Epithelial cell of prostate (primary cell): ENCODE results near the gene APRT.
"Not testable (repeated sequence)": the region's sequence is repeated elsewhere in the genome, so short reads cannot be mapped to it uniquely, and the experiment has no call there.

ENCODE experiments used
- DNase-seq: peaks from one replicate; pipeline ENCODE4 v3.0.0-alpha.2; 2011; ENCODE audit warnings: low read depth, low spot score
- H3K27ac ChIP-seq: fragments of 450-650 bp; 2 replicates; pipeline ENCODE4 v1.5.1; 2017; ENCODE audit warnings: mild to moderate bottlenecking

APRT gene

DNA sequence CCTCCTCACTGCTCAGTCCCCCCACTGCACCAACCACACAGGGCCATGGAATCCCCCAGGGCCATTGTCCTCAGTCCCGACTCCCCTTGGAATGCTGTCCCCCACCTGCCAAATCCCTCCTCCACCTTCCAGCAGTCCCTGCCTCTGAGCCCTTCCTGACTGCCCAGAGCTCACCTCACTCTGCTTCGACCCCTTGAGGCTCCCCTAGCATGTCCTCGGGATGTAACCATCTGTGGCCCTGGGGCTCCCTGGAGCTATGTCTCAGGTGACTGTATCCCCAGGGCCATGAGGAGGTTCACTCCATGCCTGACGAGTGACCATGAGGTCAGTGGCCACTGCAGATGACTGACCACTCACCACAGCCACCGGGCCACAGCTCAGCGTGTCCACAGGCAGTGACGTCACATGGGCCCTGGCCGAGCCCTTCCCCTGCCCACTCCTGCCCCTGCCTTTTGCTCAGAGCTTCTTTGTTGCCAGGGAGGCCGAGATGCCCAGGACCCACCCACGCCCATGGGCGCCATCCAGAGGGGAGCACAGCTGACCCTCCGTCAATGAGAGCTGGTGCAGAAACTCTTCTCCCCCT lies 19.0 kb downstream of the APRT start:
- no peak overlapping the region for H3K27ac ChIP-seq
- DNase-seq, result no peak

DNA sequence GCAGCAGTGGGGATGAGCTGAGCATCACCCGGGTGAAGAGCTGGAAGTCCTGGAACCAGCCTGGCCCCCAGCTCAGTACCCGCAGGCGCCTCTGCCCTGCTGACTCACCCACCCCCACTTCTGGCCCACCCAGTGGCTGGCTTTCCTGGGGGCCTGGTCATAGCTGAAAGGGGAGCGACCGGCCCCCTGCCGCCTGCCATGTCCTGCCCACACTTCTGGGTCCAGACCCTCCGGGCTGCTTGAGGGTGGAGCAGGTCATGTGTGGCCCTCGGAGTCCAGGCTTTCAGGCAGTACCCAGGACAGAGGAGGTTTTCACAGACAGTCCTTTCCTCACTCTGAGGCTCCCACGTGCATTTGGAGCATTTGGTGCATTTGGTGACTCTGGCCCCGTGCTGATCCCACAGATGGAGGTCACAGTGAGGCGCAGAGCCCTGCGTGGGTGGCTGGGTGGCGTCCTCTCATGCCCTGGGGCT lies 19.6 kb downstream of the APRT start:
- H3K27ac ChIP-seq, result no peak overlapping the region
- DNase-seq, result no peak

DNA sequence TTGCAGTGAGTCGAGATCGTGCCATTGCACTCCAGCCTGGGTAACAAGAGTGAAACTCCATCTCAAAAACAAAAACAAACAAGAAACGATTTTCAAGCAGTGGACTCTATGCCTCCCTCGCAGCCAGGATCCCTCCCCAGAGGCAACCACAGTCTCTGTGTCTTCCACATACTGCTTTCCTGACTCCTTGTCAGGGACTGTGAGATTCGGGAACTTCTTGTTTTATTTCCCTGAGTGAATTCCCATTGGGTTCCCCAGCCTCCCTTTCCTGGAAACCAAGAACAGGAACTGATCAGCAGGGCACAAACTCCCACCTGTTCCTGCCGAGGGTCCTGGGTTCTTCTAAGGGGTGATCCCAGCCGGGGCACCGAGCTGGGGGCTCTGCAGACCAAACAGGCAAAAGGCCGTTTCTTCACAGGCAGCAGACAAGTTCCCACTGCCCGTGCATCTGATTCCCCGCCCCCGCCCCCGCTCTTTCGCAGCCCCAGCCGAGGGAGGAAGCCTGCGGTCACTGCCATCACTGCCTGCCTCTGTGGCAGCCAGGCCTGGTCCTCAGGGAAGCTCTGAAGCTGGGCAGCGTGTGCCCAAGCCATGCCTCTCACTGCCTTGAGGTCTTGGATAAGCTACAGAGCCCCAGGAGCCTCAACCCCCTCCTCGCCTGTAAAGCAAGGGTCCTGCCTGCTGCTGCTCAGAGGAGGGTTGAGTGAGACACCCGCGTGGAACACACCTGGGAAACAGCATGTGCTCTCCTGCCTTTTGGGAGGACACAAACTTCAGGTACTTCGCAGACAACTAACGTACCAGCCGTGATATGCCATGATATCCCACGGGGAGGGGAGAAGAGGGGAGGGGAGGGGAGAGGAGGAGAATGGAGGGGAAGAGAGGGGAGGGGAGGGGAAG lies 21.2 kb downstream of the APRT start:
- no peak for DNase-seq
- H3K27ac ChIP-seq, result no peak overlapping the region

DNA sequence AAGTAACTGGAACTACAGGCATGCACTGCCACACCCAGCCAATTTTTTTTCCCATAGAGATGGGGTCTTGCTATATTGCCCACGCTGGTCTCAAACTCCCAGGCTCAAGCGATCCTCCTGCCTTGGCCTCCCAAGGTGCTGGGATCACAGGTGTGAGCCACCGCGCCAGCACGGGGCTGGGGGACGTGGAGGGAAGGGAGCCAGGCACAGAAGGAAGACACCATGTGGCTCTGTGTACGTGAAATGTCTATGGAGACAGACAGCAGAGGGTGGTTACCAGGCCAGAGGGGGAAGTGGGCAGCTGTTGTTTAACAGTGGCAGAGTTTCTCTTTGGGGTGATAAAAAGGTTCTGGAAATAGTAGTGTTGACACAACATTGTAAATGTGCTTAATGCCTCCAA lies 22.1 kb downstream of the APRT start:
- DNase-seq, result no peak
- no peak overlapping the region for H3K27ac ChIP-seq

DNA sequence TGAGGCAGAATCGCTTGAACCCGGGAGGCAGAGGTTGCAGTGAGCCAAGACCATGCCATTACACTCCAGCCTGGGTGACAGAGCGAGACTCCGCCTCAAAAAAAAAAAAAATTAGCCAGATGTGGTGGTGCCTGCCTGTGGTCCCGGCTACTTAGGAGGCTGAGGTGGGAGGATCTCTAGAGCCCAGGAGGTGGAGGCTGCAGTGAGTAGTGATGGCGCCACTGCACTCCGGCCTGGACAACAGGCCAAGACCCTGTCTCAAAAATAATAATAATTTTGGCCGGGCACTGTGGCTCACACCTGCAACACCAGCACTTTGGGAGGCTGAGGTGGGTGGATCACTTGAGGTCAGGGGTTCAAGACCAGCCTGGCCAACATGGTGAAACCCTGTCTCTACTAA lies 23.0 kb downstream of the APRT start:
- H3K27ac ChIP-seq, DNase-seq: not testable (repeated sequence)

DNA sequence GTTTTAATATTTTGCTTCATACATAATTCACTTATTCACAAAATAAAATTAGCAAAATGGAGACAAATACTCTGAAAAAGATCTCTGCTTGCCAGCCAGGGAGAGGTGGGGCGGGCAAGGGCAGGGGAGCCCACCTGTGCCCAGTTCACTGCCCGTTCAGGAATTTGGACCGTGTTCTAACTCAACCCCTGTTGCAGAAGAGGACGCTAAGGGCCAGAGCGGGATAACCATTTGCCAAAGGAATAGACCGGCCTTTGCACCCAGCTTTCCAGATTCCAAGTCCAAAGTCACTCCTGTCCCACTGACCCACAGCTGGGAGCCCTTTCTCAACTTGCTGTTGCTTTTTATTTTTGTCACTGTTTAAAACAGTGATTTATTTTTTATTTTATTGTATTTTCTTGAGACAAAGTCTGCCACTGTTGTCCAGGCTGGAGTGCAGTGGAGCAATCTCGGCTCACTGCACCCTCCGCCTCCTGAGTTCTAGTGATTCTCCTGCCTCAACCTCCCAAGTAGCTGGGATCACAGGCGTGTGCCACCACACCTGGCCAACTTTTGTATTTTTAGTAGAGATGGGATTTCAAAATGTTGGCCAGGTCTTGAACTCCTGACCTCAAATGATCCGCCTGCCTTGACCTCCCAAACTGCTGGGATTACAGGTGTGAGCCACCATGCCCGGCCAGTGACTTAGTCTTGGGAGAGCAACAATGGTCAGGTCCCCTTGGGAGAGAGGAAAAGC lies 24.0 kb downstream of the APRT start:
- H3K27ac ChIP-seq, result no peak overlapping the region

DNA sequence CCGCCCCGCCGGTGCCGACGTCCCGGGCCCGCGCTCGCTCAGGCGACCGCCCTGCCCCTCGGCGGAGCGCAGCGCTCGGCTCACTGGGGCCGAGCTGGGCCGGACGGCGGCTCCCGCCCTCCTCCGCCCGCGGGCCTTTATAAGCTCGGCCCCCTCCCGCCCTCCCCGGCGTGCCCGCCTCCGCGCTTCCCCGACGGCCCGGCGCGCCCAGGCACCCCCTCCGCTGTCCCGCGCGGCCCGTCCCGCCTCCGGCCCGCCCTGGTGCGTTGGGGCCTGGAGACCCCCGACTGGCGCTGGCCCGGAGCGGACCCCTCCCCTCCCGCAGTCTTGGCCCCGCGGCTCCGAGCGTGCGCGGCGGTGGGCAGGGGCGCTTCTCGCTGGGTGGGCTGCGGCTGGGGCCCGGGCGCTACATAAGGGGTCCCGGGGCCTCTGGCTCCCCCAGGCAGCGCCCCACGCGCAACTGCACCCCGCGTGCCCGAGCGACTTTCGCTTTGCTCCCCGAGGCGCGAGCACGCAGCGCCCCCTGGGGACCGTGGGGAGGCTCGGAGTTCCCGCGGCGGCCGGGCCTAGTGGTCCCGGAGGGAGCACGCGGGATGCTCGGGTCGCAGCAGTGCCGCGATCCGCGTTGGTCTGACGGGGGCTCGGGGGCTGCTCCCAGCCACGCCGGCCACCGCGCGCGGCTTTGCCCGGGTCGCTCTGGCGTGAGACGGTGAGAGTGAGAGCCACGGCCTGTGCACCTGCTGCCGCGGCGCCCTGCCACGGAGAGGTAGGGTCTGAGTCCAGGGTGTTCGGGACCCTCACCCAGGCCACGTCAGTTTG lies 26.4 kb downstream of the APRT start, which contains the start of gene PIEZO1:
TSS of gene PIEZO1 (minus strand) at position 115 of the 819 bp plus-strand sequence. CDS start 256 bp downstream, outside the sequence.
- peak within 1 kb of the TSS; percentile 94 for H3K27ac ChIP-seq
- no peak for DNase-seq

More for the DNA sequence above, 24.0 kb downstream of the APRT start:
- no peak for DNase-seq

DNA sequence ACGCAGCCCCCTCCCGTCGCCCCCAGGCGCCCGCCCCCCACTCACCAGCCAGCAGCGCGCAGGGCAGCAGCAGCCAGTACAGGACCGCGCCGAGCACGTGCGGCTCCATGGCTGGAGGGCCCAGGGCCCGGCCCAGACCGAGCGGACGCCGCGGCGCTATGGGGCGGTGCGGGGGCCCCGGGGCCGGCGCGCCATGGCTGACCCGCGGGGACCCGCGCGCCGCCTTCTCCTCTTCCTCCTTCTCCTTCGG lies 26.9 kb downstream of the APRT start:
- peak overlapping the region; percentile 94 for H3K27ac ChIP-seq
- no peak for DNase-seq

DNA sequence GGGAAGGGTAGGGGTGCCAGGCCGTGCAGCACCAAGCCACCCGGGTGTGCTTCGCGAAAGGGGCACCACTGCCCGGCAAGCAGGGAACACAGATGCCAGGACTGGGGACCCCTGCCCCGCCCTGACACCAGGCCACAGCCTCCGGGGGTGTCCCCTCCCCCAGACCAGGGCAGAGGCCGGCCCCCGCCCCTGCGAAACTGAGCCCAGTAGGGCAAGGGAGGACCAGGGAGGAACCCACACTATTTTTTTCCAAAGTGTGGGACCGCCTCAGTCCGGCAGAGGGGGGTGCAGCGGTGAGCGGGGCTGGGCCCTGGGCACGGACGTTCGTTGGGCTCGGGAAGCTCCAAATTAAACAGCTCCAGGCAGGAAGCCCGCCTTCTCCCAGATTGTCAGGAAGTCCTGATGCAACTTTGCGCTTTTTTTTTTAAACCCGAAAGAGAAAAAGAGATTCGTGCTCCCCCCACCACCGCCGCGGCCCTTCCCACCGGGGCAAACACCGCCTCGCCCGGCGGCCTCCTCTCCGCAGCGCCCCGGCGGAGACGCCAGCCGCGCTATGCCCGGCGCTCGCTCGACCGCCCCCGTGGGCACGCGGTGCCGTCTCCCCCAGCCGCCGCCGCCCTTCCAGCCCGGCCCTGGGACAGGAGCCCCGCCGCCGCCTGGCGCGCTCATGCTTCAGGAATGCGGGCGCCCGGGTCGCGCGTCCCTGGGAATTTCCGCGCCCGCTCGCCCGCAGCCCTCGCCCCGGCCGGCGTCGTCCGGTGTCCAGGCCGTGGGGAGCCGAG lies 27.5 kb downstream of the APRT start:
- no peak for DNase-seq
- peak overlapping the region; percentile 94 for H3K27ac ChIP-seq

DNA sequence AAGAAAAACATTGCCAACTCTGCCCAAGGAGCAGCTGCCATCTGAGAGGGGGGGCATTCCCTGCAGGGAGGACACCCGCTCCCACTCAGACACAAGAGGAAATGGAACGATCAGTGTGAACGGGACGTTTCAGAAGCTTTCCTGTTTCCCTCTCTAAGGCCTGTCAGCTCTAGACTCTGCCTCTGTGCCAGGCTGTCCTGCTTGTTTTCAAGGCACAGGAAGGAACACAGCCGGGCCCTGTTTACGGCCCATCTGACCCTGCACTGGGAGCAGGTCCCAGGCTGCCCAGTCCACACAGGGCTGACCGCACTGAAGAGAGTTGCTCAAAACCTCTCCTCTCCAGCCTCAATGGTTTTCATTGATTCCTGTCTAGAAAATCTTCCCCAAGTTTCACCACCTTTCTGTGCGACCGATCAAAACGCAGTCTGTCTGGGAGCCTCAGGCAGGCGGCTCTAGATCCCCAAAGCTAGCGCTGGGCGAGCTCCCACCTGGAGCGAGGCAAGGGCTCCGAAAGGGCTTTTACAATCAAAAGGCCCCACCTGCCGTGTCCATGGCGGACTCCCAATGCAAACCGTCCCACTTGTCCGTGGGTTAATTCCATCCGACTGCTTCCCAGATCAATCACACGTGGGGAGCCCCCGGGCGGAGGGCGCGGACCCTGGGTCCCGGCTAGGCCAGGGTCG lies 28.2 kb downstream of the APRT start:
- DNase-seq, result no peak

DNA sequence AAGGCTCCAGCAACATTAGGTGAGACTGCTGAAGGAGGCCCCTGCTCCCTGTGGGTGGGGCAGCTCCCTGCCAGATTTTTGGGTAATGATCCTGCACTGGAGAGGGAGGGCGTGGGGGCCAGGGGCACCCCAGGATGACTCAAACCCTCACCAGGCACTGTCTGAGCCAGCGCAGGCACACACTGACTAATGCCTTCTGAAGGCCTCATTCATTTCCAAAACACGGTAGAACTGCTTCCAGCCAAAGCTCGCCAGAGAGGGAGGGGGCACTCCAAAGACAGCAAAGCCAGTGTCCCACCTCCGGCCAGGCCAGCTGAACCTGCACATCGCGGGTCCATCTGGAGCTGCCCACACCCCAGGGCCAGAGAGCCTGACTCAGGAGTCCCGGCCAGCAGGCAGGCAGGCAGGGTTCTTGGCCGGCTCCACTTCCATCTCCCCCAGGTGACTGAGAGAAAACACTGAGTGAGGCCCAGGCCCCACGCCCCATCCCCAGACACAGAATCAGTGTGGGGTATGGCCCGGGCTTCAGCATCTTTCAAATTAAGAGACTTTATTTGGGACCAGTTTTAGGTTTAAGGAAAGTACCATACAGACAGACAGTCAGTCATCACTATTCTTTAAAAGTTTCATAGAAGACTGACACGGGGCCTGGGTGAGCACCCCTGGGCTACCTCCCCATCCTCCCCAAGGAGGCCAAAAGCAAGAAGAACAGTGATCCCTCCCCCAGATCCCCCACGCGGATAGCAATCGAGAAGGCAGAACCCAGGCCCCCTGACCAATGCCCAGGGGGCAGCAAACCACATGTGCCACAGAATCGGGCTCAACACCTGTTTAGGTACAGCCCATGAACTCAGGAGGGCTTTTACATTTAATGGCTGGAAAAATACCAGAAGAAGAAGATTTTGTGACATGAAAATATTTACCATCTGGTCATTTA lies 29.0 kb downstream of the APRT start:
- DNase-seq, result peak; percentile 60
- H3K27ac ChIP-seq, result peak overlapping the region; percentile 94

More for the DNA sequence above, 28.2 kb downstream of the APRT start:
- peak overlapping the region; percentile 94 for H3K27ac ChIP-seq

DNA sequence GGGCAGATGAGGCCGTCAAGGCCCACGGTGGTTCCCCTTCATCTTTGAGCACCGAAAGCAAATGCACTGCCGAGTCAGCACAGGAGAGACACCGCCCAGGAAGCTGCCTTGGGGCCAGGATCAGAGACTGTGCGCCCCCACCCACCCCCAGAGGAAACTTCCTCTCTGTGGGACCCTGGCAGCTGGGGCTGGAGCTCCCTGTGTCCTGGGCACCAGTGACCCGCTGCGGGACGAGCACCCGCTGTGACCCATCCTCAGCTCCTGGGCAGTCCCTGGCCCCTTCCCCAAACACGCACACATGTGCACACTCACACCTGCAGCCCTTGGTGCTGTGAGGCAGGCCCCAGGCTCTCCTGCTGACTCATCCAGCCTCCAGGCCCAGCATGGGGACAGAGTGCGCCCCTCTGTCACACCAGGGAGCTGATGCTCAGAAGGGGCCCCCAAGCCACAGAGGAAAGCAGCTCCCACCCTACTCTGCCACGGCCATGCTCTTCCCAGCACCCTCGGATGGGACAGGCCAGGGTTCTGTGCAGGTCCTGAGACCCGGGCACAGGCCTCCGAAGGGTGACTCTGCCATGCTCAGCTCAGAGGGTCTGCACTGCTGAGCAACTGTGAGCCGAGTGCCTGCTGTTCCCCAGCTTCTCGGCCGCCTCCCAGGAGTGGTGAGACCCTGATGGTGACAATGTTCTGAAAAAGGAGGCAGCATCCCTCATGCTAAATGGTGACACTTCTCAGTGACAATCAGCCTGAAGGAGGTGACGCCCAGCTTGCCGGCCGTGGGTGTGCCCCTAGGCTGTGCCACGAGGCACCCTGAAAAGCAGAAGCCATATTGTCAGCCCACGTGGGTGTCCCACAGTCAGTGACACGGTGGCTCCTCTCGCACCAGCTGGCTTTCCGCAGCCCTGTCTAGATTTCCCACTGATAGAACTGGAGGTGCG lies 30.3 kb downstream of the APRT start:
- DNase-seq, result no peak
- peak overlapping the region; percentile 94 for H3K27ac ChIP-seq

DNA sequence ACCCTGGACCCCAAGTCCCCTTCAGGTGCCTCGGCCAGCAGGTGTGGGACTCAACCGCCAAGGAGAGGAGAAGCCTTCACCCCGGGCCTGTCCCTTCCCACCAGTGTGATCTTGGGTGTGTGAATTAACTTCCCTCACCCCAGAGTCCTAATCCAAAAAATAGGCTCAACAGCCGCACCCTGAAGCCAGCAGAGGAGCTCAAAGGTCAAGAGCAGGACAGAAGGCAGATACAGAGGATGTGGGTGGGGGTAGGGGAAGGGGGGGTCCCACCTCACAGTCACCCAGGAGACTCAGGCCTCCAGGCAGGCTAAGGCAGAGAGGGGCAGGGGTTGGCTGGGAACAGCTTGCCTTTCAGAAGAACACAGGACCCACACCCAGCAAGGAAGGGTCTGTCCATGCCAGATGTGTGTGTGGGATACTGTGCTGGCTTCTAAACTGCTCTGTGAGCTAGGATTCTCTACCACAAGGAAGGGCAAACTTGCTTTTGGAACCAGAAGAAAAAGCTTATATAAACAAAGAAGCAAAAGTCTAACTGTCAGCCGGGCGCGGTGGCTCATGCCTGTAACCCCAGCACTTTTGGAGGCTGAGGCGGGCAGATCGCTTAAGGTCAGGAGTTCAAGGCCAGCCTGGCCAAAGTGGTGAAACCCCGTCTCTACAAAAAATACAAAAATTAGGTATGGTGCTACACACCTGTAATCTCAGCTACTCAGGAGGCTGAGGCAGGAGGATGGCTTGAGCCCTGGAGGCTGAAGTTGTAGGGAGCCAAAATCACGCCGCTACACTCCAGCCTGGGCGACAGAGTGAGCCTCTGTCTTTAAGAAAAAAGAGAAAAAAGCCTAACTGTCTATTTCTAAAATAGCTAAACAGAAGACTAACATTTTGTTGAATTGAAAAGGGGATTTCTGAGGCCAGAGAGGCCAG lies 31.3 kb downstream of the APRT start:
- no peak overlapping the region for H3K27ac ChIP-seq
- no peak for DNase-seq

DNA sequence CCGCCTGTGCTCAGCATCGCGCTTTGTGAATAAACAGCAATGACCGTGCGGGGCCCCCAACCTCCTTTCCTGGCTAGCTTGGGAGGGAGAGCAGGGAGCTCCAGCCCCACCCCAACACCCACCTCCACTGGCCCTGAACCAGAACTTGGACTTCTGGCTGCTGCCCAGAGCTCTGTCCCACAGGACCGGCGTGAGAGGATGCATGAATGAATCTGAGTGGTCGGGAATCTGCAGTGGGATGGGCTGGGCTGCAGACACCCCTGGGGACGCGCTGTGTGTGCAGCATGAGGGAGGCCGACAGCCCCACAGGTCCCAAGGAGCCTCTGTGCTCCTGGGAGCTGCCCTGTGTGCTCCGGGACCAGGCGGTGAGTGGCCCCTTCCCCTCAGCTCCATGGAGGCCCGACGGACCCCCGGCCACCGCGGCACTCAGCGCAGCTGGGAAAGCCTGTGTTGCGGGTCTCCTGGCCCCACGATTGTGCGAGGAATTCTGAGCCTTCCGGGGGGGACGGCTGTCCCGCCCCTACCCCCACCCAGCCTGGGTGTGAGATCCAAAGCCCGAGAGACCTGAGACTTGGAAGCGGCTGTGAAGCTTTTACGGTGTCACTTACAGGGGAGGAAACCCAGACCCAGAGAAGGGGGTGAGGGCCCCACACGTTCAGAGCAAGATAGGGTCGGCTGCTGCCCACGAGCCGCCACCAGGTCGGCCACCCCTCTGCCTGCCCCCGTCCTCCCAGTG lies 32.2 kb downstream of the APRT start:
- no peak overlapping the region for H3K27ac ChIP-seq
- no peak for DNase-seq

DNA sequence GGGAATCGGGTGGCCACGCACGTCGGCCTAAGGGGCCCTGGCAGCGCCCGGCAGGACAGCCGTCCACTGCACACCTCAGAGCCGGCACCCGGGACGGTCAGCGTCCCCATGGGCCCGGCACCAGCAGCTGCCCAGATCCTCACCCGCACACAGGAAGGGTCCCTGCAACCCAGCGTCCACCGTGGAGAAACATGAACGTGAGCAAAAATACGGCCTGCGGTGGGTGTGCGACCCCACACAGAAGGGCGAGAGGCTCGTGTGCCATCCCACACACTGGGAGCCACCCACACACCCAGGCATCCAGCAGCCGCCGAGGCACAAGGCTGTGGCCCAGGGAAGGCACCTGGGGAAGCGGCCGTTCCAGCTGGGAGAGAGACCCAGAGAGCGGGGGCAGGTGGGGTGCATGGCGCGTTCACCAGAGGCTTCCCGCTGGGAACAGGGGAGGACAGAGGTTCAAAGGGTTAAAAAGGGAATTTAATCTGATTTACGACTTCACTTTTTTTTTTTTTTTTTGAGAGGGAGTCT lies 33.1 kb downstream of the APRT start:
- no peak for DNase-seq
- no peak overlapping the region for H3K27ac ChIP-seq
